ENCODE data around the gene ZNF732. TPM values are rescaled to one million over a fixed set of nuclear protein-coding genes. Genes with fewer than 3 reads are reported as not detected.
"Not testable (repeated sequence)": the region's sequence is repeated elsewhere in the genome, so short reads cannot be mapped to it uniquely, and the experiment has no call there.

Gene ZNF732
- total RNA-seq, 1 experiment from 2014 or later = not detected

GRCh38 chr4:271492-272103, 33.7 kb downstream of the ZNF732 start:
- POLR2A ChIA-PET = no interaction called here
- intact Hi-C loops (cut with micrococcal nuclease; ENCODE audit: unreplicated experiment) = no loop called here

GRCh38 chr4:259240-259639, 46.0 kb downstream of the ZNF732 start:
- in situ Hi-C loops (cut with HindIII; ENCODE audit: low pct_unique_long_range_greater_than_20kb, low sequenced_read_pairs); H3K27me3 ChIP-seq (ENCODE audit: control insufficient read depth, insufficient read depth, low read length); H3K36me3 ChIP-seq (ENCODE audit: control insufficient read depth, insufficient read depth, low read length); H3K4me1 ChIP-seq (ENCODE audit: control insufficient read depth, insufficient read depth, low read length); H3K4me3 ChIP-seq (ENCODE audit: low read depth in 2 of 2, low read length in 2 of 2); BruUV-seq (replicated peaks); ATAC-seq; intact Hi-C loops (cut with micrococcal nuclease; ENCODE audit: unreplicated experiment); CTCF ChIA-PET; H3K27ac ChIP-seq (ENCODE audit: low read length); POLR2A ChIA-PET; DNase-seq (ENCODE audit: low read depth, low spot score): not testable (repeated sequence)
- peaks cover 17% of the 10 kb centered on the region; the same call in 1 of the 2 replicates for H3K9me3 ChIP-seq (ENCODE audit: control insufficient read depth, insufficient read depth, low read depth, low read length)
- TF ChIP-seq CTCF (IDR thresholded peaks at IDR 0.05) = peak; percentile 38

More at GRCh38 chr4:271492-272103, 33.7 kb downstream of the ZNF732 start:
- no peaks in the 10 kb centered on the region for H3K36me3 ChIP-seq (ENCODE audit: control insufficient read depth, insufficient read depth, low read length)
- no peak overlapping the region for H3K4me3 ChIP-seq (ENCODE audit: low read depth in 2 of 2, low read length in 2 of 2)
- H3K4me1 ChIP-seq (ENCODE audit: control insufficient read depth, insufficient read depth, low read length) = no peaks in the 10 kb centered on the region
- peaks cover 61% of the 10 kb centered on the region for H3K9me3 ChIP-seq (ENCODE audit: control insufficient read depth, insufficient read depth, low read depth, low read length)
- H3K27ac ChIP-seq (ENCODE audit: low read length) = no peak overlapping the region
- no peaks in the 10 kb centered on the region for H3K27me3 ChIP-seq (ENCODE audit: control insufficient read depth, insufficient read depth, low read length)
- CTCF ChIA-PET = no interaction called here
- no peak for ATAC-seq
- no peak for TF ChIP-seq TCF7L2 (IDR thresholded peaks at IDR 0.05; ENCODE audit: low read depth, low read length)
- TF ChIP-seq POLR2AphosphoS5 (IDR thresholded peaks at IDR 0.05; ENCODE audit: low read depth, low read length) = no peak
- no peak for TF ChIP-seq SIN3A (IDR thresholded peaks at IDR 0.05; ENCODE audit: borderline replicate concordance, insufficient read depth, low read depth, low read length)
- no peak for TF ChIP-seq CTCF (IDR thresholded peaks at IDR 0.05)
- TF ChIP-seq REST (IDR thresholded peaks at IDR 0.05; ENCODE audit: insufficient read depth in 1 of 2, low read depth in 2 of 2, low read length in 1 of 2) = no peak
- in situ Hi-C loops (cut with HindIII; ENCODE audit: low pct_unique_long_range_greater_than_20kb, low sequenced_read_pairs) = no loop called here
- no peak for DNase-seq (ENCODE audit: low read depth, low spot score)
- BruUV-seq (replicated peaks) = no TSS peak
